A172 (cell line): ENCODE data around the gene CYSTM1. TPM values are rescaled to one million over a fixed set of nuclear protein-coding genes. Genes with fewer than 3 reads are reported as not detected.

ENCODE experiments used
- total RNA-seq: library from RNA; depleted of rRNA; stranded (reverse); fragments of >200 nt; shearing (Covaris generic); gene quantifications from 2 replicates; pipeline ENCODE4 v1.2.3, GENCODE V29; 2014; rRNA removed

CYSTM1 gene
- total RNA-seq, 1 experiment from 2014 or later = 48.4 TPM

Other genes starting within 250 kb of the CYSTM1 start
- 2.5 and 3.5 TPM in 2 replicates for gene NRG2, start 131.9 kb upstream of the CYSTM1 start, total RNA-seq
- gene PURA, start 61.1 kb upstream of the CYSTM1 start, total RNA-seq = 10.6 and 11.5 TPM in 2 replicates
- 2.5 and 3.2 TPM in 2 replicates for gene IGIP, start 49.3 kb upstream of the CYSTM1 start, total RNA-seq
- gene PFDN1, start 127.9 kb downstream of the CYSTM1 start, total RNA-seq = 201 and 255 TPM in 2 replicates
- 9.2 and 17.4 TPM in 2 replicates for gene HBEGF, start 171.4 kb downstream of the CYSTM1 start, total RNA-seq
- not detected in 2 replicates for gene SLC4A9, start 185.0 kb downstream of the CYSTM1 start, total RNA-seq
- 49.3 and 51.3 TPM in 2 replicates for gene ANKHD1, start 226.6 kb downstream of the CYSTM1 start, total RNA-seq